Measurements from ENCODE around the gene GGA1. TPM values are rescaled to one million over a fixed set of nuclear protein-coding genes. Genes with fewer than 3 reads are reported as not detected.
A peak's percentile ranks its signal among the peaks of the same experiment; 100 is the strongest.

Gene GGA1
- total RNA-seq, 4 donors from 2014 or later: 37.8 to 46.5 (median 39.1) TPM

- Histone ChIP-seq H3K4me1 (peaks cover 0 to 70% (median 33%) of the 10 kb centered on the region in 3 donors), H3K4me3 (peak within 1 kb of the TSS; percentile 20 to 58)
- no CpG with 5 or more reads among the region's 57 CpGs for WGBS, 2 donors (ENCODE audit: low coverage in 1 of 2)
These were observed 30.6 kb downstream of the GGA1 start, which contains the start of gene SH3BP1 for GRCh38 chr22:37639070-37639760. Gene SH3BP1, plus strand, starts transcription at chr22:37639669. Its CDS starts 119 bp downstream, at chr22:37639788.

GRCh38 chr22:37639771-37640590 is 31.3 kb downstream of the GGA1 start:
- Histone ChIP-seq H3K27me3 (peaks cover 37% of the 10 kb centered on the region), H3K4me1 (peaks cover 0 to 62% (median 26%) of the 10 kb centered on the region in 3 donors), H3K9me3 (no peaks in the 10 kb centered on the region), H3K4me3 (peak overlapping the region; percentile 20 to 58), H3K36me3 (peaks cover 0 to 3% of the 10 kb centered on the region in 2 donors), H3K27ac (peak overlapping the region in 3 of 4 donors; percentile 38 to 68 (median 45))
- TF ChIP-seq EP300 (IDR thresholded peaks at IDR 0.05) (no peak), CTCF (IDR thresholded peaks at IDR 0.05) (no peak), POLR2AphosphoS5 (IDR thresholded peaks at IDR 0.05) (no peak), POLR2A (IDR thresholded peaks at IDR 0.05) (no peak)
- WGBS, 2 donors (ENCODE audit: low coverage in 1 of 2): 0% methylated on average over 2 to 5 of the region's 27 CpGs
- ATAC-seq: no peak

More at GRCh38 chr22:37639070-37639760, 30.6 kb downstream of the GGA1 start, which contains the start of gene SH3BP1:
- Histone ChIP-seq H3K9me3 (no peaks in the 10 kb centered on the region), H3K27me3 (peaks cover 37% of the 10 kb centered on the region), H3K27ac (peak within 1 kb of the TSS in 3 of 4 donors; percentile 38 to 68 (median 45)), H3K36me3 (no peaks in the 10 kb centered on the region)
- peak; percentile 29 for ATAC-seq
- no peak for TF ChIP-seq POLR2AphosphoS5 (IDR thresholded peaks at IDR 0.05)
- no peak for TF ChIP-seq CTCF (IDR thresholded peaks at IDR 0.05)
- no peak for TF ChIP-seq POLR2A (IDR thresholded peaks at IDR 0.05)
- TF ChIP-seq EP300 (IDR thresholded peaks at IDR 0.05): no peak

GRCh38 chr22:37640591-37641560 is 32.2 kb downstream of the GGA1 start:
- H3K4me3 ChIP-seq: peak overlapping the region in 1 of 2 donors; percentile 58
- peaks cover 37% of the 10 kb centered on the region for H3K27me3 ChIP-seq
- H3K4me1 ChIP-seq: peaks cover 0 to 58% (median 22%) of the 10 kb centered on the region in 3 donors
- no peak for TF ChIP-seq POLR2A (IDR thresholded peaks at IDR 0.05)
- no peak for TF ChIP-seq EP300 (IDR thresholded peaks at IDR 0.05)
- TF ChIP-seq POLR2AphosphoS5 (IDR thresholded peaks at IDR 0.05): no peak
- TF ChIP-seq CTCF (IDR thresholded peaks at IDR 0.05): no peak
- H3K27ac ChIP-seq: peak overlapping the region in 3 of 4 donors; percentile 38 to 68 (median 45)
- WGBS, 2 donors (ENCODE audit: low coverage in 1 of 2): 100% methylated on average over 1 of the region's 24 CpGs; no CpG with 5 or more reads in 1 of the 2 donors
- peaks cover 0 to 11% of the 10 kb centered on the region in 2 donors for H3K36me3 ChIP-seq
- H3K9me3 ChIP-seq: no peaks in the 10 kb centered on the region
- ATAC-seq: no peak

DNA sequence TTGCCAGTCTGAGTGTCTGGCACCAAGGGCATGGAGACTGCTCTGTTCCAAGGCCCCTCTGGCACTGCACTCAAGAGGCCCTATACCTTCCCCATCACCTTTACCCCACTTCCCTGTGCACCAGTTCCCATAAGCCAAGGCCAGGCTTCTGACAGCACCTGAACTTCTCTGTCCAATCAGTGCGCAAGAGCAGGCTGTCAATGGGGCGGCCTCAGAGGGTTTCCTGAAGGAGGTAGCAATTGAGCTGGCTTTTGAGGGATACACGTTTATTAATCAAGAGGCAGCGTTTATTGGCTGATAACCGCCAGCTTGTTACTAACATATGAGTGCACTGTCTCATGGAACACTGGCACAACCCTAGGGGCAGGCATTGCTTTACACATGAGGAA is 32.9 kb downstream of the GGA1 start:
- H3K27ac ChIP-seq: no peak overlapping the region
- no peaks in the 10 kb centered on the region for H3K9me3 ChIP-seq
- ATAC-seq: no peak
- peaks cover 0 to 52% (median 22%) of the 10 kb centered on the region in 3 donors for H3K4me1 ChIP-seq
- WGBS, 2 donors (ENCODE audit: low coverage in 1 of 2): 88% methylated on average over 3 of the region's 5 CpGs; no CpG with 5 or more reads in 1 of the 2 donors
- TF ChIP-seq EP300 (IDR thresholded peaks at IDR 0.05) (no peak), POLR2A (IDR thresholded peaks at IDR 0.05) (no peak), POLR2AphosphoS5 (IDR thresholded peaks at IDR 0.05) (no peak), CTCF (IDR thresholded peaks at IDR 0.05) (no peak)
- no peak overlapping the region for H3K4me3 ChIP-seq
- peaks cover 0 to 11% of the 10 kb centered on the region in 2 donors for H3K36me3 ChIP-seq
- peaks cover 37% of the 10 kb centered on the region for H3K27me3 ChIP-seq

Measured in gastroesophageal sphincter (tissue), 4 donors.